GM19438 (cell line): ENCODE results near the gene BTLA.
"Not testable (repeated sequence)": the region's sequence is repeated elsewhere in the genome, so short reads cannot be mapped to it uniquely, and the experiment has no call there.

Experiments used
- ATAC-seq: cut with Tn5 transposase; IDR thresholded peaks from one replicate; pipeline ENCODE4 v1.9.1; 2021; ENCODE audit warnings: low read depth; ENCODE audit not compliant: unreplicated experiment

Gene BTLA

GRCh38 chr3:112456147-112456546, 43.1 kb downstream of the BTLA start:
- ATAC-seq = no peak

GRCh38 chr3:112448939-112449338, 50.3 kb downstream of the BTLA start:
- ATAC-seq = no peak

GRCh38 chr3:112446343-112446742, 52.9 kb downstream of the BTLA start:
- ATAC-seq = no peak

GRCh38 chr3:112445839-112446238, 53.4 kb downstream of the BTLA start:
- no peak for ATAC-seq

GRCh38 chr3:112437146-112438022, 61.9 kb downstream of the BTLA start:
- ATAC-seq = no peak

- ATAC-seq = no peak
Observed at GRCh38 chr3:112429960-112430359, 69.3 kb downstream of the BTLA start.

- ATAC-seq = no peak
Observed at GRCh38 chr3:112427123-112427522, 72.1 kb downstream of the BTLA start.

GRCh38 chr3:112425858-112426750, 73.2 kb downstream of the BTLA start:
- ATAC-seq = no peak

GRCh38 chr3:112425382-112425781, 73.9 kb downstream of the BTLA start:
- ATAC-seq = no peak

GRCh38 chr3:112424394-112424793, 74.9 kb downstream of the BTLA start:
- no peak for ATAC-seq

- ATAC-seq = not testable (repeated sequence)
Observed at GRCh38 chr3:112422921-112423320, 76.4 kb downstream of the BTLA start.

GRCh38 chr3:112418526-112418925, 80.7 kb downstream of the BTLA start:
- ATAC-seq = not testable (repeated sequence)

- ATAC-seq = no peak
Observed at GRCh38 chr3:112417696-112418318, 81.5 kb downstream of the BTLA start.

- ATAC-seq = no peak
Observed at GRCh38 chr3:112416391-112417212, 82.7 kb downstream of the BTLA start.

GRCh38 chr3:112415390-112415789, 83.9 kb downstream of the BTLA start:
- no peak for ATAC-seq
